PFSK-1 (cell line): ENCODE data around the gene MCM7.
A peak's percentile ranks its signal among the peaks of the same experiment; 100 is the strongest.

Experiments
- FOXP2 ChIP-seq: optimal IDR thresholded peaks from 2 replicates; pipeline ENCODE3; 2011; ENCODE audit warnings: borderline replicate concordance, control low read depth, inconsistent platforms; ENCODE audit not compliant: insufficient read depth; ENCODE audit errors: extremely low read length, extremely low read depth
- POLR2AphosphoS5 ChIP-seq: IDR thresholded peaks from 2 replicates; pipeline ENCODE4 v1.6.1; 2012; ENCODE audit warnings: low read depth, mild to moderate bottlenecking, control low read depth, low read length, moderate library complexity
- REST ChIP-seq, 2 experiments: IDR thresholded peaks; 2 replicates each; pipeline versions ENCODE4 v1.6.1 to v1.8.0; 2011 to 2012; ENCODE audit warnings: low read depth in 2 of 2, low read length in 2 of 2, control low read depth in 1 of 2, inconsistent platforms in 1 of 2, mild to moderate bottlenecking in 1 of 2, moderate library complexity in 1 of 2; ENCODE audit not compliant: insufficient read depth in 1 of 2
- SIN3A ChIP-seq: IDR thresholded peaks from 2 replicates; pipeline ENCODE4 v1.6.1; 2012; ENCODE audit warnings: mild to moderate bottlenecking, low read length, moderate library complexity, borderline replicate concordance; ENCODE audit not compliant: insufficient read depth
- TAF1 ChIP-seq: IDR thresholded peaks from 2 replicates; pipeline ENCODE4 v1.6.1; 2012; ENCODE audit warnings: low read length, control low read depth, borderline replicate concordance; ENCODE audit not compliant: insufficient read depth

GRCh38 chr7:100101016-100101862 is at the start of gene MCM7, which contains the start of gene AP4M1:
- 0 out of 4 replicates have a peak, but pooled peaks of 1 of the 2 experiments have one; percentile 3 for TF ChIP-seq REST (IDR thresholded peaks at IDR 0.05; ENCODE audit: insufficient read depth in 1 of 2, low read depth in 2 of 2, low read length in 2 of 2)
- TF ChIP-seq POLR2AphosphoS5 = no peak
- TF ChIP-seq SIN3A = 0 out of 2 replicates have a peak, but pooled peaks have one; percentile 46
- no peak for TF ChIP-seq TAF1
- no peak for TF ChIP-seq FOXP2
